Subcutaneous abdominal adipose tissue (tissue), 5 donors: ENCODE measurements around the gene FOXO3B.
A peak's percentile ranks its signal among the peaks of the same experiment; 100 is the strongest.
"Not testable (repeated sequence)": the region's sequence is repeated elsewhere in the genome, so short reads cannot be mapped to it uniquely, and the experiment has no call there.

Source experiments
- H3K27ac ChIP-seq: one replicate; pipeline ENCODE4 v1.7.0; 2013; ENCODE audit warnings: low read depth, mild to moderate bottlenecking, inconsistent platforms, low read length, moderate library complexity
- H3K27me3 ChIP-seq, 5 donors: one replicate each; pipeline ENCODE4 v1.7.0; 2013; ENCODE audit warnings: low read length in 5 of 5, inconsistent platforms in 1 of 5; ENCODE audit not compliant: control insufficient read depth in 5 of 5, insufficient read depth in 4 of 5
- H3K36me3 ChIP-seq, 5 donors: one replicate each; pipeline ENCODE4 v1.7.0; 2013; ENCODE audit warnings: low read length in 5 of 5; ENCODE audit not compliant: control insufficient read depth in 5 of 5, insufficient read depth in 5 of 5
- H3K4me1 ChIP-seq, 5 donors: one replicate each; pipeline ENCODE4 v1.7.0; 2013; ENCODE audit warnings: low read length in 5 of 5, mild to moderate bottlenecking in 3 of 5, moderate library complexity in 1 of 5; ENCODE audit not compliant: control insufficient read depth in 5 of 5, insufficient read depth in 5 of 5
- H3K4me3 ChIP-seq, 5 donors: one replicate each; pipeline ENCODE4 v1.7.0; 2013; ENCODE audit warnings: low read length in 5 of 5, low read depth in 1 of 5
- H3K9ac ChIP-seq, 5 donors: one replicate each; pipeline ENCODE4 v1.7.0; 2013; ENCODE audit warnings: low read length in 5 of 5, mild to moderate bottlenecking in 4 of 5, moderate library complexity in 3 of 5
- H3K9me3 ChIP-seq, 5 donors: one replicate each; pipeline ENCODE4 v1.7.0; 2013; ENCODE audit warnings: low read length in 5 of 5; ENCODE audit not compliant: control insufficient read depth in 5 of 5
- donor health status: healthy.
- donor health status: healthy.
- donor health status: healthy.
- donor health status: healthy.
- donor health status: healthy.

Gene FOXO3B

DNA sequence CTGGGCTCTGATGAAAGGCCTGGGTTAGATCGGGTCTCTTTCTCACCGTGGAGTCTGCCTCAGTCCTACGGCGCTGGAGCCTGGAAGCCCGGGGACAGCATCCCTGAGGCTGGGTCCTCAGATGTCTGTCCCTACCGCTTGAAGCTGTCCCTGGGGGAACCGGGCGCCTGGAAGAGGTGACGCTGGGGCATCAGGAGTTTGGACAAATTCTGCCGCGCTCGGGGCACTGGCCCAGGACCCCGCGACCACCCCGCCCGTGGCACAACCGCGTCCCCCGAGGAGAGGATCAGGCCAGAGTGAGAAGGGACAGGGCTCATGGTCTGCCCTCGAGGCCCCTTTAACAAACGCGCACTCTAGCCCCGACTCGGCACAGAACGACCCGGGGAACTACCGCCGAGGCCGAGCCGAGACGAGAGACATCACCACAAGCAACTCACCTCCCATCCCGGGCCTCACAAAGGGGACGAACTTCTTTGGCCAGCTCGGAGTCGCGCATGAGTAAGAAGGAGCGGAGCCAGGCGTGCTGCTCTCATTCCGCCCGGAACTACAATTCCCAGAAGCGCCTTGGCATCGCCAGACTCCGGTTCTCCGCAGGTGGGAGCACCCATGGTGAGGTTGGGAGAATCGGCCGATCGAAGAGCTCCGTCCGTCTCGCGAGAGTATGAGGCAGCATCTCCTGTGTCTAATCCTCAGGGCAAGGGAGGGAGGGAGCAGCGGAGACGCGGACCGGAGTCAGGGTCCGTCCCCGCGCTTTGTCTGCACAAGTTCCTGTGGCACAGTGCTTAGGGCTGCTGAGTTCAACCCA lies at the start of gene FOXO3B:
Gene FOXO3B, minus strand, starts transcription at position 548 of the 805 bp plus-strand sequence. CDS start 663 bp downstream, outside the sequence.
- Histone ChIP-seq H3K9ac (peak within 1 kb of the TSS in 2 of 5 donors; percentile 30 to 53), H3K4me3 (peak within 1 kb of the TSS; percentile 38 to 71 (median 58))
- H3K27me3 ChIP-seq, H3K4me1 ChIP-seq, H3K36me3 ChIP-seq, H3K27ac ChIP-seq, H3K9me3 ChIP-seq: not testable (repeated sequence)

DNA sequence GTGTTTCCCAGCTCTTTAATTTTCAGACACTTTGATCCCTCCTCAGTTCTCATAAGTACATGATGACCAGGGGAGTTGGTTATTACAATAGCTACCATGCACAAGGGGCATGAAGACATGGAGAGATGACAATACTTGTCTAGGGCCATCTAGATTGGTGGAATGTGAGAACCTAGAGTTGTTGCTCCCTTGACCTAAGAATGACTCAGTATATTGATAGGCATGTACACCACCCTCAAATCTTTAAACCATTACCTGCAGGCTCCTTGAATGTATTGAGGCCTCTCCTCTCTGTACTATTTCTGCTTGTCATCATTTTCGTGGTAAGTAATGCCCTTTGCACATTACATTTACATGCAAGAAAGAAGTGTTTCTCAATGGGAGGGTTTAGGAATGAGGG lies 41.4 kb upstream of the FOXO3B start:
- not testable (repeated sequence) for H3K27me3 ChIP-seq, H3K27ac ChIP-seq, H3K36me3 ChIP-seq, H3K9me3 ChIP-seq, H3K4me1 ChIP-seq, H3K4me3 ChIP-seq, H3K9ac ChIP-seq

DNA sequence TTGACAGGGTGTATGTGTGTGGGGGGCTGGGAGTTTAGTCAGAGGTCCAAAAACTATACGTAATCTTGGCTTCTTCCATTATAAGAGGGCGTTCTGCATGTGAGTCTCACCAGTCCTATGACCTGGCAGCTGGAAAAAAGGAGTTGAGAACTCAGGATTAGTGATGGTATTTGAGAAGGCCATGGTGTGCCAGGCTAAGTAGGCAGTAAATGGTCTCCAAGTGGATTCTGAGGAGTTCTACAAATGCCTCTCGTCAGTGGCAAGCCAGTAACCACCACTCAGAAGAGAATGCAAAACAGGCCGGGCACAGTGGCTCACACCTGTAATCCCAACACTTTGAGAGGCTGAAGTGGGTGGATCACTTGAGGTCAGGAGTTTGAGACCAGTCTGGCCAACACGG lies 40.5 kb upstream of the FOXO3B start:
- not testable (repeated sequence) for H3K27ac ChIP-seq, H3K4me1 ChIP-seq, H3K9me3 ChIP-seq, H3K9ac ChIP-seq, H3K27me3 ChIP-seq, H3K4me3 ChIP-seq, H3K36me3 ChIP-seq

DNA sequence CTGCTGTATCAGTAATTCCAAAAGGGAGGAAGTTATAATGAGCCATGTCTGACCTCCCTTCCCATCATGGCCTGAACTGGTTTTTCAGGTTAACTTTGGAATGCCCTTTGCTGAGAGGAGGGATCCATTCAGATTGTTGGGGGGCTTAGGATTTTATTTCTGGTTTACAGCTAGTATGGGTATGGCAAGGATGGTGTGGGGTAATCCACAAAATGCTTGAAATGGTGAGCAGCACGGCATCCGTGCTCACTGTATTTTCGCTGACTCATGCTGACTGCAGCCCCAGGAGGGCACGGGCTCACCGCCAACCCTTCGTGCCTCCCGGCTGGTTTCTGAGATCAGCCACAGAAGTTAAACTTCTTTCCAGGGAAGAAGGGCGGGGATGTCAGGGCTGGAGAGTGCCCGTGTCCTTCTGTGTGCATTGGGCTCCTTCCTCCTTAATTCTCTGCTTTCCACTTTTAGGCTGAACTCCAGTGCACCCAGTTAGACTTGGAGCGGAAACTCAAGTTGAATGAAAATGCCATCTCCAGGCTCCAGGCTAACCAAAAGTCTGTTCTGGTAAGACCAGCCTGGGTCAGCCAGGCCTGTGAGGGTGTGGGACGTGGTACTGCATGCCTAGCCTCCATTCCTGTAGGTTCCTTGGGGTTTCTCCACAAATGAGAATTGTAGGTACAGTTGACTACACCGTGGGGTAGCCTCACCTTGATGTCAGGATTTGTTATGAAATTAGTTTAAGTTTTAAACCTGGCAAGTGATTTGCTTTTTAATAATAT lies 39.8 kb upstream of the FOXO3B start:
- H3K27ac ChIP-seq, H3K27me3 ChIP-seq, H3K9me3 ChIP-seq, H3K4me3 ChIP-seq, H3K9ac ChIP-seq, H3K36me3 ChIP-seq, H3K4me1 ChIP-seq: not testable (repeated sequence)

DNA sequence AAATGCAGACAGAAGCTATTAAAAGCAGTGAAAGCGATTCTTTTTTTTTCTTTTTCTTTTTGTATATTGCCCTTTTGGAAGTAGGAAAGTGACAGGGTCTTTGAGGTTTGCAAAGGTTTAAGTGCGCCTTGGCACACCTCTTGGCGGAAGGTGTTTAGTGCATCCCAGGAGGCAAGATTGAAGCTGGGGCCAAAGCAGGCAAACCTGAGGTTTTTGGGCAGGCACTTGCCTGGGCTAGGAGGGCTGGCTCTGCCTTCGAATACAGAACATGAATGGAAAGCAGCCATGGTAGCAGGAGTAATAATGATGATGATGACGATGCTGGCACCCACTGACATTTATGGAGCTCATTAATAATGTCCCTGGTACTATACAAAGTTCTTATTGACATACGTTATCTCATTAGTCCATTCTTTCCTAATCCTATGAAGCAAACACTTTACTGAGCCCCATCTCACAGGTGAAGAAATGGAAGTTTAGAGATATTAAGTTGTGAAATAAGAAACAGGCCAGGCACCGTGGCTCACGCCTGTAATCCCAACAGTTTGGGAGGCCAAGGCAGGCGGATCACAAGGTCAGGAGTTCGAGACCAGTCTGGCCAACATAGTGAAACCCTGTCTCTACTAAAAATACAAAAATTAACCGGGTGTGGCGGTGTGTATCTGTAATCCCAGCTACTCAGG lies 37.5 kb upstream of the FOXO3B start:
- not testable (repeated sequence) for H3K27me3 ChIP-seq, H3K4me3 ChIP-seq, H3K27ac ChIP-seq, H3K4me1 ChIP-seq, H3K36me3 ChIP-seq, H3K9me3 ChIP-seq, H3K9ac ChIP-seq

DNA sequence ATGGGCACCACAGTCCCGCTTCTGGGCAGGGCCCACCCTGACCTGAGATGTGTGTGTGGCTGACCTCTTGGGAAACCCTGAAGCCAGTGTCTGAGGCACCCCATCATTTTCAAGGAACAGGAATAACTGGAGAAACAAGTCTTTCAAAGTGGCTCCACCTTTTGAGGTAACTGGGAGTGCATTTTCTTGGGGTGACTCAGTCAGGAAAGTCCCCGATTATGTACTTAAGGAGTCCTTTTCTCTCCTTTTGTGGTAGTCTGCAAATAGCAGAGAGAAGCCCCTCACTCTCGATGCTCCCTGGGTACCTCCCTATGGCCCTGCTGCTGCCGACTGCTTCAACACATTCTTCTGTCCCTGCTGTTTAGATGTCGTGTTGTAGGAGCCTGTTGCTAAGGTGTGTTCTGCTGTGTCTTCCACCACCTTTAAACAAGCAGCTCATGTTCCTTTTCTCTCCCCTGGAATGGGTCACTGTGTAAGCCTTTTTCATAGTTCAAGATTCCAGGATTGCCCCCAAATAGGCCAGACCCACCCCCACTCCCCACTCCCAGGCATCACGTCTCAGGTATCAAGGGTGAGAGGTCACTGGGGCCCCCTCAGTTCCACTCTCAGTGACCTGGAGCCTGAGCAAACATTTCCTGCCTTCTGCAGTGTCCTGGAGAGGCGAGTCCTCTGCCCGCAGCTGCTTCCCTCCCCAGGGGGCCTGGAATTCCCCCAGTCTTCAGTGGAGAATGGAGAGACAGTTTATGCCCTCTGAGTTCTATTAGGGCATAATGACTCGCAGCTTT lies 36.7 kb upstream of the FOXO3B start:
- not testable (repeated sequence) for H3K4me1 ChIP-seq, H3K9me3 ChIP-seq, H3K27ac ChIP-seq, H3K4me3 ChIP-seq, H3K9ac ChIP-seq, H3K27me3 ChIP-seq, H3K36me3 ChIP-seq

DNA sequence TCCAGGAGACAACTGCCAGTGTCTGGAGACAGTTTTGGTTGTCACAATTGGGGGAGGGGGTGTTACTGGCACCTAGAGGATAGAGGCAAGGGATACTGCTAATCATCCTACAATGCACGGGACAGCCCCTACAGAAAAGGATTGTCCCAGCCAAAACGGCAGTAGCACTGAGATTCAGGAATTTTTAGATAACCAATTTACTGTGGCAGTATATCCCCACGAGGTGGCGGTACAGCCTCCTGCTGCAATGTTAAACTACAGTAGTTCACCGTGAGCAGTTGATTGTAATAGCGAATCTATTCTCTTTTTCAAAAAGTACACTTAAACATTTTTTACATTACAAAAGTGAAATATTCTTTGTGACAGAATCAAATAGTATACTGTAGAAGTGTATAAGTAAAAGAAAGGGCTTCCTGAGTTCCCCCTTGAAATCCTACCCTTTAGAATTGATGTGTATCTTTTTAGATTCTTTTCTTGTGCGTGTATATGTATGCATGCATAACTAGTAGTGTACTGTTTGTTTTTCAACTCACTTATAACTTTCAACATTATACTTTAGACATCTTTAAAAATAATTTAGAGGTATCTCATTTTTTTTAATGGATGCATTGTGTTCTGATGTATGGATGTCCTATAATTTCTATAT lies 30.4 kb upstream of the FOXO3B start:
- H3K9me3 ChIP-seq, H3K27ac ChIP-seq, H3K27me3 ChIP-seq, H3K36me3 ChIP-seq, H3K9ac ChIP-seq, H3K4me3 ChIP-seq, H3K4me1 ChIP-seq: not testable (repeated sequence)

DNA sequence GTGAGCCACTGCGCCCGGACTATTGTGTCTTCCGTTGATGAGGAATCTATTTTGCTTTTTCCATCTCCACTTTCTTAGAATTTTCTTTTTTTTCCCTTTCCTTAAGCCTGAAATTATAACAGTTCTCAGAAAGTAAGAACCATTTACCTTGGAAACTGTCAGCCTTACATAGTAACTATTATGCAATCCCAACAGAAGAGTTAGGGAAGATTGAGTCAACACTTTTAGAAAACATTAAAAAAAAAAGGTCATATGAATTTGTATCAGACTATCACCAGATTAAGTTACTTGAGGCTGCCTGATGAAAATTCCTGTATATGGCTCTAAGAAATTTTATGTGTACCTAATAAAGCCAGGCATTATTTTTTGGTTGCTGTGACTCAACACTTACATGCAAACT lies 26.1 kb upstream of the FOXO3B start:
- not testable (repeated sequence) for H3K4me1 ChIP-seq, H3K36me3 ChIP-seq, H3K27ac ChIP-seq, H3K4me3 ChIP-seq, H3K9ac ChIP-seq, H3K9me3 ChIP-seq, H3K27me3 ChIP-seq

DNA sequence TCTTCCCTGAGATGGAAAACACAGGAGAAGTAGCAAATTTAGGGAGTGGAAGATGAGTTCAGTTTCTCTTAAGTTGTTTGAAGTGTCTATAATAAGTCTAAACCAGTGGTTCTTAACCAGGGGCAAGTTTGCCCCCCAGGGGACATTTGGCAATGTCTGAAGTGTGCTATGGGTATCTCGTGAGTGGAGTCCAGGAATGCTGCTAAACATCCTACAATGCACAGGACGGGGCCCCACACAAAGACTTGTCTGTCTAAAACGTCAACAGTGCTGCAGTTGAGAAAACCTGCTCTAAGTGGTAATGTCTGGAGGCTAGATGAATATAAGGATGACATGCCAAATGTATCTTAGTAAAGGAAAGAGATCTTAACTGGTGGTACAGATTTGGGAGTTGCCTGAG lies 23.8 kb upstream of the FOXO3B start:
- H3K9me3 ChIP-seq, H3K36me3 ChIP-seq, H3K4me3 ChIP-seq, H3K27ac ChIP-seq, H3K4me1 ChIP-seq, H3K27me3 ChIP-seq, H3K9ac ChIP-seq: not testable (repeated sequence)
